Kasumi-1 (cell line): ENCODE measurements around the gene ISL2.

Experiments
- DNase-seq, 2 experiments: peaks; one replicate each; lab custom pipeline; 2025; lab: John Stamatoyannopoulos, UW

Gene ISL2

DNA sequence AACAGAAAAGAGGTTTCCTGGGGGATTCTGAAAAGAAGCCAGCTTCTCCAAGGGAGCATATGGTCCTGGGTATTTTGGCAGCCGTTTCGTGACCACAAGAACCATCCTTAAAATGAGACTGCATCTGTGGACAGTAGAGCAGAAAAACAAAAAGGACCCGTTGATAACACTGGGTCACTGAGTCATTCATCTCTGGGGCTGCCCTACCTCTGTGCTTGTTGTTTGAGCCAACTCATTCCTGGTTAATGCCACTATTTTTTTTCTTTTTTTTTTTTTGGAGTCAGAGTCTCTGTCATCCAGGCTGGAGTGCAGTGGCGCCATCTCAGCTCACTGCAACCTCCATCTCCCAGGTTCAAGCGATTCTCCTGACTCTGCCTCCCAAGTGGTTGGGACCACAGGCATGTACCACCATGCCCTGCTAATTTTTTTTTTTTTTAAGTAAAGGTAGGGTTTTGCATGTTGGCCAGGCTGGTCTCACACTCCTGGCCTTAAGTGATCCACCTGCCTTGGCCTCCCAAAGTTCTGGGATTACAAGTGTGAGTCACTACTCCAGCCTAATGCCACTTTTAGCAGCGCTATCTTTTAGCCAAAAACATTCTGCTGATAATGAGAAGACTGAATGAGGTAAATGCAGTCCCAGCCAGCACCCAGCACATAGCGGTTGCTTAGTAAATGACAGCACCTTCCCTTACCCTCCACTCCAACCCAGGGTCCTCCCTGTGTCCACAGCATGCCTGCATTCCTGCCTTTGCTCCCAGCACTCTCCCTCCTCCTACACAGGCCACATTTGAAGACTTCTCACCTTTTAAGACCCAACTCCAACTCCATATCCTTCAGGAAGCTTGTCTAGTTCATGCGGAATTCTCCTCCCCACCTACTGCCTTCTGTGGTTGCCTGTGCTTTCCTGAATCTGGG, 9.1 kb upstream of the ISL2 start:
- DNase-seq, result no peak

GRCh38 chr15:76328106-76328696, 8.4 kb upstream of the ISL2 start:
- no peak for DNase-seq

DNA sequence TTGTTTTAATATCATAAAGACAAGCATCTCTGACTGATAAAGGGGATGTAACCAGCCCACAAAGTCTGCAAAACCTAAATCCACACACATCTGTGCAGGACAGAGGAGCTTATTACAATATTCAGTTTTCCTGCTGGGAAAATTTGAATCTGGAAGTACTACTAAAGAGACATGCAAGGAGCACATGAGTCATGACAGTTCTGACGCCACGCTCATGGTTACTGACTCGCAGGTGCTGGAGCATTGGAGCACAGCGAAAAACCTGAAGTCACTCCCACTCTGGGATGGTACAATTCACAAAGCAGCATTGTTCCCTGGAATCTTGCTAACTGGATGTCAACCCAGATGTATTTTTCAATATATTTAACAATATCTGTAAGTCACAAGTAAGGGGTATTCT, 7.6 kb upstream of the ISL2 start:
- DNase-seq, result no peak

DNA sequence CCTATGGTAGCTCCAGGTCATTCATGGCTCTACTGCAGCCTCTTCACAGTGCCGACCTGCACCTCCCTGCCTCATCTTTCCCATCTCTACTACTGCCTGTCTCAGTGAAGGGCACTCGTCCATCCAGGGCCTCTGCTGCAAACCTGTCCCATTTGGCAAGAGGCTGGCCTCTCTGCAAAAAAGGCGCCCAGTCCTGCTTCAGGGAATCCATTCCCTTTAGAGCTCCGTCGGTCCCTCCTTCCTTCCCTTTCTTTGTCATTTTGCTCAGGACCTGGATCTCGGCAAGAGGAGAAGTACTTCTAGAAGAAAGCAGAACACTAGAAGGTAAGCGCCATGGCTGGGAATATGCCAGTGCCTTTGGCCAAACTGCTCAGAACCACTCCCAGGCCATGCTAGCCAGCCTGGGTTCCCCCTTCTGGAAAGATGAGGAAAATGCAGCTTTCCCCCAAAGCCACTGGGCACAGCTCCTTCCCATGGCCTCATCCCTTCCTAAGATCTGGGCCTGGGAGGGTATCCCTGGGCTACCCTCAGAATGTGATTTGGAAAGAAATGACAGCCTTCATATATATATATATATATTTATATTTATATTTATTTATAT, 6.4 kb upstream of the ISL2 start:
- peak; percentile 26 to 38 for DNase-seq

GRCh38 chr15:76332796-76333195, 3.8 kb upstream of the ISL2 start:
- no peak for DNase-seq

DNA sequence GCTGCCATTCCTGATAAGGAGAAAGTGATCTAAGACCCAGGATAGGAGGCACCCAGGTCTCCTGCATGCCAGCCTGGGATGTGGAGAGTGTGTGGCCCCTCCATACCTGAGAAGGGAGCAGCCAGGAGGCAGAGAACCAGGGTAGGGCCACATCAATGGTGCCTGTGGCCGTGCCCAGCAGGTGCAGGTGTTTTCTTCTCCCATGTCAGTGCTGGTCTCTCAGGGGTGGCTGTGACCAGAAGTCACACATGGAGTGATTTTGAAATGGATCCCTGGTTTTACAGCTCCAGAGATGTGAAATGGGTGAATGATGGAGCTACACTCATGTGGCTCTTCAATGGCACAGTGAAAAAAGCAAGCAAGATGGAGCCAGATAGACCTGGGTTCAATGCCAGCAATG, 3.3 kb upstream of the ISL2 start:
- no peak for DNase-seq

DNA sequence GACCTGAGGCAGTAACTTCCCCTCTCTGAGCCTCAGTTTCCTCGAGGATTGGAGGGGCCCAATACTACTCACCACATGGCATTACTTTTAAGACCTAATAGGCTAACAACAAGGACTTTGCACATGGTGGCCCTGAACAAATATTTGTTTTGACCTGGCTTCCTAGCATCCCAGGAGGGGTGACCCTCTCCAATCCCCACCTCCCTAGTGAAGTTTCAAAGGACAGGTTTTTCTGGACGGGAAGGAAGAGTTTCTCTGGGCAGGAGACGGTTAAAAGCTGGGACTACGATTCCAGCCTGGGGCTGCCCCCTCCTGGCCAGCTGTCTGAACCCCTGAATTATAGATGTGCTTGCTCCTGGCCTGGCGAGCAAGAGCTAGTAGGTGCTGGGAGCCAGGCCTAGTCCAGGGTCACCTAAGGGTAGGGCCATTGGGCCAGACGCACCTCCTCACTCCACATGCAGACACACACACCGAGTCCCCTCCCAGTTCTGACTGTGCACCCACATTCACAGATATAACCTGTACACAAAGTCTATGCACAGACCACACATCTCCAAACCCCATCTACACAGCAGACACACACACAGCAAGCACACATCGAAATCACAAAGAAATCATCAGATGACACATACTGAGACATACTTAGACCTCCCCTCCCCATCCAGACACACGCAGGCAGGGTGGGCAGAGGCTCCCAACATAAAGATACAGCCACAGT, 2.7 kb upstream of the ISL2 start:
- DNase-seq, result peak; percentile 25 to 27

GRCh38 chr15:76334438-76335306, 1.9 kb upstream of the ISL2 start:
- DNase-seq, result no peak

GRCh38 chr15:76335307-76336253, 993 bp upstream of the ISL2 start:
- peak in 1 of 2 experiments; percentile 7 for DNase-seq

- no peak for DNase-seq
Observed at GRCh38 chr15:76337059-76337695, 604 bp downstream of the ISL2 start.

GRCh38 chr15:76337696-76338485, 1.3 kb downstream of the ISL2 start:
- no peak for DNase-seq

DNA sequence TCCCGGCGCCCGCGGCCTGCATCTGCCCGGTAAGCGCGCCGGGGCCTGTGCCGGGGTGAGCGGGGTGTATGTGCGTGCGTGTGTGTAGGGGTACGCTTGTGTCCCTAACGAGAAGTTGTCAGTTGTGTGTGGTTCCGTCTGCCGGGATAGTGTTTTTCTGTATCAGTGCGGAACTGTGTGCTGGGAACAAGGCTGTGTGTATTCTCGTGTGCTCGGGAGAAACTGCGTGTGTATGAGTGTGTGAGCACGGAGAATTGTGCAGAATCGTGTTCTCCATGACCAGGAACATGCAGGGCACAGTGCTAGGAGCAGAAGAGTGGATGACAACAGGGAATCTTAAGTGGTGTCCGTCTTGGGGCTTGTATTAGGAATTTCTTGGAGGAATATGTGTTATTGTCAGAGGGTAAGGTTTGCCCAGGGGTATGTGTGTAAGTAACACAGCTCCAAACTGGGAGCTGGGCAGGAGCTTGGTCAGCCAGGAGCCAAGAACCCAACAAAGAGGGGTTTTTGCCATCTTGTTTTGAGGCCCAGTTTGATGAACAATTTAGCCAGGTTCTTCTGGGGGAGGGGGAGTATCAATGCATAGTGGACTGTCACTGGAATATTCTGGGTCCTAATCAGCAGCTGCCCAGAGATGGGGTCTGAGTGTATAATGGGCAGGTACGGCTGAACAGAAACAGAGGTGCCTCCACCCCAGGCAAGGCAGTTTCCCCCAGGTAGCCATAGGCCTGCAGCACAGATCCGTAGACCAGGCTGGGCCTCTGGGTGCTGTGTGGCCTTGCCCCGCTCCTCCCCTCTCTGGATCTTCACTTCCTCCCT, 2.1 kb downstream of the ISL2 start:
- no peak for DNase-seq

DNA sequence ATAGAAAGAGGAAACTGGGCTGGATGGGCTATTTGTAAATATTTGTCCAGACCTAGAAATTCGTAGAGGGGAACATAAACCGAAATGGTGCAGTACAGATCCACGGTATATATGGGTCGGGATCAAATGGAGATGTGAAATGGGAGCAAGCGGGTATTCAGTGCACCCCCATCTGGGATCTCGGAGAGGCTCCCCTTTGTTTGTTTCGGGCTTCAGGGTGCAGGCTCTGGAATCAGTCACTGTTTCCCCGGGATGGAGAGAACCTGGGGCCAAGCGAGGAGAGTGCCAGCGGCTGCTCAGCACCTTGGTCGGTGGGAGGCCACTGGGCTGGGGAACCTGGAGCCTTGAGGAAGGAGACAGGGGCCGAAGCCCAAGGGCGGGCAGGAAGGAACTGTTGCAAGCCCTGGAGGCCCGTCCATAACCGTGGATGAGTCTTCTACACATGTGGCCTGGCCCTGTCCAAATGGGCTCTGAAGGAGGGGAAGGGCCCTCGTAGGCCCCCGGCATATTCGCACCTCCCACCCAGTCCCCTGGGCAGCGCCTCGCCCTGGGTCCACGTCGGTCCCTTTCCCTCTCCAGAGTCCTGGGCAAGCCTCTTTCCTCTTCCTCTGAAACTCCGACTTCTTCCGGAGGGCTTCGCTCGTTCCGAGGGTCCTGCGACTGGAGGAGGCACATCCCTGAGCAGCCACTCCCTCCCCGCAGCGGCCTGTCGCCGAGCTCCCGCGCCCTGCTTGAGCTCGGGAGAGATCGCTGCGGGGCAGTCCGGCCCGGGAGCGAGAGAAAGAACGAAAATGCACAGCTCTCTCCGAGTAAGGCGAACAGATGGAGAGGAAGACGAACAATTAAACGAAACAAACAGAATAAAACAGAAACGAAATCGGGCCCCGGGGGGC, 3.0 kb downstream of the ISL2 start:
- DNase-seq, result peak; percentile 43

DNA sequence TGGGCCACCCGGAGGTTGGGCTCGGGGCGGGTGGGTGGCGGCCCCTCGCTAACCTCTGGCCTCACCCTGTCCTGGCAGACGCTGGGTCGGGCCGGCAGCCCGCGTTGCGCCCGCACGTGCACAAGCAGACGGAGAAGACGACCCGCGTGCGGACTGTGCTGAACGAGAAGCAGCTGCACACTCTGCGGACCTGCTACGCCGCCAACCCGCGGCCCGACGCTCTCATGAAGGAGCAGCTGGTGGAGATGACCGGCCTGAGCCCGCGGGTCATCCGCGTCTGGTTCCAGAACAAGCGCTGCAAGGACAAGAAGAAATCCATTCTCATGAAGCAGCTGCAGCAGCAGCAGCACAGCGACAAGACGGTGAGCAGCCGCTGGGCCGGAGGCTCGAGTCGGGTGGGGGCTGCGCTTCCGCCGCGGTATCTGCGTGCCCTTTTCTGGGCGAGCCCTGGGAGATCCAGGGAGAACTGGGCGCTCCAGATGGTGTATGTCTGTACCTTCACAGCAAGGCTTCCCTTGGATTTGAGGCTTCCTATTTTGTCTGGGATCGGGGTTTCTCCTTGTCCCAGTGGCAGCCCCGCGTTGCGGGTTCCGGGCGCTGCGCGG, 3.7 kb downstream of the ISL2 start:
- peak; percentile 40 to 43 for DNase-seq

GRCh38 chr15:76340803-76341365, 4.3 kb downstream of the ISL2 start:
- peak; percentile 32 to 35 for DNase-seq

DNA sequence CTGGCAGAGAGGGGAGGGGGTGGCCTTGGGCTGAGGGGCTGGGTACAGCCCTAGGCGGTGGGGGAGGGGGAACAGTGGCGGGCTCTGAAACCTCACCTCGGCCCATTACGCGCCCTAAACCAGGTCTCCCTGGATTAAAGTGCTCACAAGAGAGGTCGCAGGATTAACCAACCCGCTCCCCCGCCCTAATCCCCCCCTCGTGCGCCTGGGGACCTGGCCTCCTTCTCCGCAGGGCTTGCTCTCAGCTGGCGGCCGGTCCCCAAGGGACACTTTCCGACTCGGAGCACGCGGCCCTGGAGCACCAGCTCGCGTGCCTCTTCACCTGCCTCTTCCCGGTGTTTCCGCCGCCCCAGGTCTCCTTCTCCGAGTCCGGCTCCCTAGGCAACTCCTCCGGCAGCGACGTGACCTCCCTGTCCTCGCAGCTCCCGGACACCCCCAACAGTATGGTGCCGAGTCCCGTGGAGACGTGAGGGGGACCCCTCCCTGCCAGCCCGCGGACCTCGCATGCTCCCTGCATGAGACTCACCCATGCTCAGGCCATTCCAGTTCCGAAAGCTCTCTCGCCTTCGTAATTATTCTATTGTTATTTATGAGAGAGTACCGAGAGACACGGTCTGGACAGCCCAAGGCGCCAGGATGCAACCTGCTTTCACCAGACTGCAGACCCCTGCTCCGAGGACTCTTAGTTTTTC, 4.9 kb downstream of the ISL2 start:
- DNase-seq, result no peak
